GM21423 (cell line): Measurements from ENCODE around the gene KLHL12.
A peak's percentile ranks its signal among the peaks of the same experiment; 100 is the strongest.

Source experiments
- ATAC-seq: cut with Tn5 transposase; IDR thresholded peaks from one replicate; pipeline ENCODE4 v1.9.1; 2021; ENCODE audit warnings: mild to moderate bottlenecking, moderate library complexity; ENCODE audit not compliant: unreplicated experiment

Gene KLHL12

DNA sequence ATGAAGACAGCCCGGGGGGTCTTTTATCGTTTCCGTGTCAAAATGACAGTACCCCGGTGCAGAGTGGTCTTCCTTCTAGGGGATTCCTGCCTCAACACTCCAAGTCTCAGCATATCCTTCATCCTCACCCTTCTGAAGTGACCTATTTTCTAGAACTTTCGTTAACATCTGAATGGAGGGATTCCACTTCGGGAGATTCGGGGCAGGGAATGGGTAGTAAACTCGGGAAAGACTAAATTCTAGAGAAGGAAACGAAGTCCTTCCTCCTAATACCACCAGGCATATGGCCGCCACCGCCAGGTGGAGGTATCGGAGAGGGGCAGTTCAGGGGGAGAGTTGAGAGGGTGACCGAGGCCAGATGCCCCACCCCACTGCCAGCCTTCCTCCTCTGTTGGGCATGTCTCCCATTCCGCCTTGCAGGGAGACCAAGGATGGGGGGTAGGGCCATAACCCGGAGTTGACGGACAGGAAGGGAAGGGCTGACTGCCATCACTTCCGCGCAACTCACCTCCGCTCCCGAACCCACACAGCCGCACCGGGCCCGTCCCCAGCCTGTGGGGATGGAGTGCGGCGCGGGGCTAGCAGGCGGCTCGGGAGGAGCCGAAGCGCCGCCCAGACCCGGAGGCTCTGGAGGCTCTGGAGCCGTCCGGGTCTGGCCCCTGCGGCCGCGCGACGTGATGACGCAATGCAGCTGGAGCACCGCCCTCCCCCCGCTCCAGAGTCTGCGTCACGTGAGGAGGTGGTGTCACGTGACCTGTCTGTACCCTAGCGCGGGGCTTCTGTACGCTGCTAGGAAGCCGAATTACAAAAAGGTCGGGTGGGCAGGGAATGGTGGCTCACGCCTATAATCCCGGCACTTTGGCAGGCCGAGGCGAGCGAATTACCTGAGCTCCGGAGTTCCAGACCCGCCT lies at the start of gene KLHL12:
Gene KLHL12 (minus strand): TSS at position 654 of the 911 bp plus-strand sequence. CDS start 2,072 bp downstream, outside the sequence.
- peak; percentile 93 for ATAC-seq

DNA sequence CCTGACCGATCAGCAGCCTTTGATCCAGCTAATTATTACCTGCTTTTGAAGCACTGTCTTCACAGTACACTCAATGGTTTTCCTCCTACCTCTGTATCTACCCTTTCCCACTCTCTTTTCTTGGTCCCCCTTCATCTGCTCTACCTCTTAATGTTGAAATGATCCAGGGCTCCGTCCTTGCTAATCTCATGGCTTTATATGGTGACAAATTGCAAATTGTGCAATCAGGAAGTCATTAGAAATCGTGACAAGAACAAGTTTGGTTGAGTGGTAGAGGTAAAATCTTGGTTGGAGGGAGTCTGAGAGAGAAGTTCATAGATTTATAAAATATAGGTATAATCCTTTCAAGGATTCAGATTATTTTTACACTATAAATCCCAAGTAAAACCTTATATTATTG lies 49.6 kb upstream of the KLHL12 start:
- ATAC-seq, result no peak

DNA sequence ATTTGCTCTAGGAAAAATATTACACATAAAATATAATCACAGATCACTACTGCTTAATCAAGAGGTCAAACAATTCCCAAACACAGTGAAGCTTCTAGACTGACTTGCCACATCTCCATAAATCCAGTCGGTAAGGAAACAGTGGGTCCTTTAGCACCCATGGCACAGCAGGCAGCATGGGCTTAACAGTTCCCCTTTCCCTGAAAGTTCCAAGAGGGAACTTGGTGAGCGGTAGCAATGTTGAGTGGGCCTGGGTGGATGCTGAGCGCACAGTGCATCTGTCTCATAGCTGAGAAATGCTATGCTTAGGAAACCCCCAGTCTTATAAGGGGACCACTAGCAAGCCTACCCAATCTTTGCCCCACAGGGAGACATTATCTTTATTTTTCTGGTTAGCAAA lies 47.8 kb upstream of the KLHL12 start:
- ATAC-seq, result no peak

DNA sequence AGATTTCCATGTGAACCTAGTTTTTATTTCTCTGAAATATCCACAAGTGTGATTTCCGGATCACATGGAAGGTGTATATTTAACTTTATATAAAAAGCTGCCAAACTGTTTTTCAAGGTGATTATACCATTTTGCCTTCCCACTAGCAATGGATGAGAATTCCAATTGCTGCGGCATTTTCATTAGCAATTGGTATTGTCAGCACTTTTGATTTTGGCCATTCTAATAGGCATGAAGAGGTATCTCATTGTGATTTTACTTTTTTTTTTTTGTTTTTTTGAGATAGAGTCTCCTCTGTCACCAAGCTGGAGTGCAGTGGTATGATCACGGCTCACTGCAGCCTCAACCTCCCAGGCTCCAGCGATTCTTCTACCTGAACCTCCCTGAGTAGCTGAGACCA lies 45.0 kb upstream of the KLHL12 start:
- no peak for ATAC-seq

DNA sequence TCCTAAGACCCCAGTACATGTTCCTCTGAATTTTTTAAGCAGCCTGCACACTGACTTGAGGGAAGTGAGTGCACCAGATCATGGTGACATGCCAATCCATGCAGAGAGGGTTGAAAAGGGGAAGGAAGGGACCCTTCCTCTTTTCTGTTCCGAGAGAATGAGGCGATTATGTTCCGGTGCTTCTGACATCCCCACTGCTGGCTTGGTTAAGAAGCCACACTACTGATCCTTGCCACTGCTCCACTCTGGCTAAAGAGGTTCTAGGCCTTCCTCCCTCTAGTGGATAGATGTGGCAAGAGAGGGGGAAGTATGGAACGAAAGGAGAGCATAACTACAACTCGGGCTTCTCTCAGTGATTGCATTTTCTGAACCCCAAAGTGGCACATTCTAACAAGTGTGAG lies 41.9 kb upstream of the KLHL12 start:
- peak; percentile 43 for ATAC-seq

DNA sequence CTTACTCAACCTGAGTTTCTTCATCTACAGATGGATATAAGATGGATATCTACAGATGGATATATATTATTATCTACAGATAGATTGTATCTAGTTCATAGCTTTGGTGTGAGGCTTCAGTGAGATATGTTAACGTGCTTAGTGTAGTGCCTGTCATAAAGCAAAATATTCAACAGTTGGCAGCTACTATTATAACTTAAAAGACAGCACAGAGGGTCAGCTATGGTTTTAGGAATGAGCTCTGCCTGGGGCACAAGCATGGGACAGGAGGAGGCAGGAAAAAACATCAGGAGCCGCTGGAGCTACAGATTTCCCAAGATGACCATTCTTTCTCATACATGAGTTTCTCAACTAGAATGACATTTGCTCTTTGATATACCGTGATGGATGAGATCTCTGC lies 41.3 kb upstream of the KLHL12 start:
- ATAC-seq, result no peak

DNA sequence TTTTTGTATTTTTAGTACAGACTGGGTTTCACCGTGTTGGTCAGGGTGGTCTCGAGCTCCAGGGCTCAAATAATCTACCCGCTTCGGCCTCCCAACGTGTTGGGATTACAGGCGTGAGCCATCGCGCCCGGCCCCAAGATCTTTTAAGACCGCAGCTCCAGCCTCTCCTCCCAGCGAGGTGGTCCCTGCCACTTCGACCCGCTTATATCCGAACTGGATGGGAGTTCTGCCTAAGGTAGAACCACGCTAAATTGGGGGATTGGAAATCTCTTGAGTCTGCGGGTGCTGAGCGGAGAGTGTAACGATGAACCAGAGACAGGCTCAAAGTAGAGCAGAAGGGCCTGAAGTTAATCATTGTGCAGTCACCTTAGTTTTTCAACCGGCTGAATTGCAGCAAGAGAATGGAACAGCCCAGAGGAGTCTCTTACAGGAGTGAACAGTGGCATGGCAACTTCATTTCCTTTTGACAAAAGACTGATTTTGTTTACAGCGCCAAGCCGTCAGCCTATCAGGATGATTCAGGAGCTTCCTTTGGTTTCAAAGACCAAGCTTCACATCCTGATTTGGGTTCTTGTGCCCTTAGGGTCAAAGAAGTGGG lies 40.7 kb upstream of the KLHL12 start:
- ATAC-seq, result peak; percentile 24

DNA sequence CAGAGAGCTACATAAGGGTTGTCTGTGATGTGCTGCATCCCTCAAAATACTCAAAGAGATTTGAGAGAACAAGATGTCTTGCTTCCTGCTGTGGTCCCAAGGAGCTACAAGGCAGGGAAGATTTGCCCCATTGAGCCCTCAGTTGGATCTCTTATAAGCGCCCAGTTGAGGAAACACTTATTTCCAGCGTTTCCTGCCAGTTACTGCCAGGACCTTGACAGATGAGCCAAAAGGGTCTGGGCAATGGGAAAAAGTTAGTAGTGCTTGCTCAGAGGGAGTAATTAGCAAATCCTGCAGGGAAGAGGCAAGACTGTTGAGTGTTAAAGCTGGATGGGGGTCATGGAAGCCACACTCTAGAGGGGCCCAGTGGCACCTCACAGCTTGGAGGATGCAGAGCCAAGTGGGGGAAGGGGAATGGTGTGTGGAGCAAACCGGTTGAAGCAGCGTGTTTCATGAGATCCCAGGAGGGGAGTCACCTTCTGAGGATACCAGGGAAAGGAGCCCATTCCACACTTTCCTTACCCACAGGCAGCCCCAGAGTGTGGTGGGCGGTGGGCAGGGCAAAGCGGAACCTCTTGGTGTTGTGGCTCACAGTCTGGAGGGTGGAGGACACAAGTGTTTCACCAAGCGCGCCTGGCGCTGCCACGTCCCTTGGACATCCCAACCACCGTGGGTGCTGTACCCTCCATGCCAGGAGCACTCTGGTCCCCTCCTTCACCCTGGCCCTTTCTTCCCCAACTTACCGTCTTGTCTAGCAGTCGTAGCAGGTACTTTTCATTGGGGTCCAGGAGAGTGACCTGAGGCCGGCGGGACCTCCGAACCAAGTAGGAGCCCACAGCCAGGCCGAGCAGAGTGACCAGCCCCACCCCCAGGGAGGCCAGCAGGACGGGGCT lies 39.2 kb upstream of the KLHL12 start:
- ATAC-seq, result no peak

DNA sequence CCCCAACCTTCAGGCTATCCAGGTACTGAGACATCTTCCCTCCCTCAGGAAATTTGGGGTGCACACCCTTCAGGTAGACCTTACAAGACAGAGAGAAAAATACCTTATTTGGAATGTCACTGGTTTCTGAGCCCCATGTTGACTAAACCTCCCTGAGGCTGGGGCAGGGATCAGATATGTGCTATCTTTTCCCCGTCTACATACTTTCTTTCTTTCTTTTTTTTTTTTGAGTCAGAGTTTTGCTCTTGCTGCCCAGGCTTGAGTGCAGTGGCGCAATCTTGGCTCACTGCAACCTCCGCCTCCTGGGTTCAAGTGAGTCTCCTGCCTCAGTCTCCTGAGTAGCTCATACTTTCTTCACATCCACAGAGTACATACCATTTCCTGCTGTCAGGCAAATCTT lies 38.4 kb upstream of the KLHL12 start:
- ATAC-seq, result no peak

DNA sequence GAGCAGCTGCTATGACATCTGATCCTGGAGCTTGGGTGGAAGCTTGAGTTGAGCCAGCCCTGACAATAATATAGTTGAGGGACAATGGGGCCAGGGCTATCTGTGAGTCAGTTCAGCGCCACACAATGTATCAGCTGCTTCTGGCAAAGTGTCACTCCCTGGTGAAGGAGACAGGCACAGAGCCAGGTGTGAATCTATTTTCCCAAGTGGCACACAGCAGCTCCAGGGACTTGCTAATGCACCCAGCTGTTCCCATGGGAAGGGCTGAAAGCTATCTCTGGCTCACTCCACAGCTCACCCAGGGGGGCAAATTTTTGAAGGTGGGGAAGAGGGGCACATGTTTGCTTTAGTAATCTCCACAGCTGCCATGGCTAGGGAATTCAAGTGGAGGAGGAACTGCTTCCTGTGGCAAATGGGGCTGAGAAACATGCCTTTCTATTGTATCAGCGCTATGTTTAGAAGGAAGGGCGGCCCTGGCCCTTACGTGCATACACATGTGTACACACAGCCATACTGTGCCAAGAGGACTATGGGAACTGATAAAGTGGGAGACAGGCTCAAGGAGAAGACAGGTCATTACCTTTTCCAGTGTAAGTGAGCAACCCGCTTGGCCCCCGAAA lies 37.9 kb upstream of the KLHL12 start:
- no peak for ATAC-seq

DNA sequence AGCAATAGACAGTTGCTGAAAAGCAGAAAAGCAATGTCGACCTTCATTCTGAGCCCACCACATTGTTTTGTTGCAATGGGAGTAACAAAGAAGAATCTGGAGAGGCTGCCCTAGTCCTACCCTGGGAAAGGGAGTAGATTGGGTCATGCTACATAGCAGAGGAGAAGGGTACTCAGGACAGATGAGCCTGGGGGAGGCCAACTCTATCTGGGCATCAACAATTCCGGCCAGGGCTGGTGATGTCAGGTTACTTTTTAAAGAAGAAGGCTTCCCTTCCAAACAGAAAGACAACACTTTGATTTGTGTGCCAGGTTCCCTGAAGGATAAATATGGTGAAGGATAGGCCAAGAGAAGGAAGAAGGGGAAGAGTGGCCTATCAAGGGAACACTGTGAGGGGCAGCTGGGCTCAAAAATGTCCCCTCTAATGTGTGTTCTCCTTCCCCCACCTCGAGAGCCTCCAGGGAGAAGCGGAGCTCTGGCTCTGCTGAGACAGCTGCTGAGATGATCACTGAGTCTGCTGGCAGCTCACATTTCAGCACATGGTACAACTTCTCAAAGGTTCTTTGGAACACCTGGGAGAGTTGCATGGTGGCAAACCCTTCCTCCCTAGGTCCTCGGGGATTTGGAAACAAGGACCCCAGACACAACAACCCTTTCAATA lies 34.3 kb upstream of the KLHL12 start:
- no peak for ATAC-seq

DNA sequence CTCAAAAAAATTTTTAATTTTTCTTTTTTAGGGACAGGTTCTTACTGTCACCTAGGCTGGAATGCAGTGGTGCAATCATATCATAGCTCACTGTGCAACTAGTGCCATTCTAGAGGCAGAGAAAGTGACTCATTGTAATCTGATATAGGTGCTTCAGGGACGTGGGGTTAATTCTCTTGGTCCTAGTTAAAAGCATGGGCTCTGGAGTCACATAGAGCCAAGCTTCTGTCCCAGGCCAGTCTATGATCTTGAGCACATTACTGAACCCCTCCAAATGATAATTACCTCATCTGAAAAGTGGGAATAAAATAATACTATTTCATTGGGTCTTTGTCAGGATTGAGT lies 32.2 kb upstream of the KLHL12 start:
- no peak for ATAC-seq

DNA sequence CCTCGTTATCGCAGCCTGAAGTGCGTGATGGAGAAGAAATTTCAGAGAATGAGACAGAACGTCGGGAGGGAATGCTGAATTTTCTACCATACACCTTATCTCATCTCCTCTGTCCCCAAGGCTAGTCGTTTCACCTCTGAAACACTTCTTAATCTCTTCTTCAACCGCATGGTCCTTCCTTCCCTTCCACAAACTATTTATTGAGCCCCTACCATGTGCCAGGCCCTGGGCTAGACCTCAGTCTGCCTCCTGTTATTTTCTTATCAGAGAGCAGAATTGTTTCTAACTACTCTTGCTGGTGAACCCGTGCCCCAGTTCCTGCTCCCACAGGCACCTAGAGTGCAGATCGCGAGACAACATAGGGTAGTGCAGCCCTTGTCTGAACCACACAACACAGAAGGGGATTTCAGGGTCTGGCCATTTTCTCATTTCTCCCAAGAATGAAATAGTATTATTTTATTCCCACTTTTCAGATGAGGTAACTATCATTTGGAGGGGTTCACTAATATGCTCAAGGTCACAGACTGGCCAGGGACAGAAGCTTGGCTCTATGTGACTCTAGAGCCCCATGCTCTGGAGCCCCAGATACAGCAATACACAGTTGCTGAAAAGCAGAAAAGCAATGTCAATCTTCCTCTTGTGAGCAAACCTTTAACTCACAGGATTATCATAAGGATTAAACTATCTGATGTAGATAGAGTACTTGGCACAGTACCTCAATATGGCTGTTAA lies 31.7 kb upstream of the KLHL12 start:
- no peak for ATAC-seq

DNA sequence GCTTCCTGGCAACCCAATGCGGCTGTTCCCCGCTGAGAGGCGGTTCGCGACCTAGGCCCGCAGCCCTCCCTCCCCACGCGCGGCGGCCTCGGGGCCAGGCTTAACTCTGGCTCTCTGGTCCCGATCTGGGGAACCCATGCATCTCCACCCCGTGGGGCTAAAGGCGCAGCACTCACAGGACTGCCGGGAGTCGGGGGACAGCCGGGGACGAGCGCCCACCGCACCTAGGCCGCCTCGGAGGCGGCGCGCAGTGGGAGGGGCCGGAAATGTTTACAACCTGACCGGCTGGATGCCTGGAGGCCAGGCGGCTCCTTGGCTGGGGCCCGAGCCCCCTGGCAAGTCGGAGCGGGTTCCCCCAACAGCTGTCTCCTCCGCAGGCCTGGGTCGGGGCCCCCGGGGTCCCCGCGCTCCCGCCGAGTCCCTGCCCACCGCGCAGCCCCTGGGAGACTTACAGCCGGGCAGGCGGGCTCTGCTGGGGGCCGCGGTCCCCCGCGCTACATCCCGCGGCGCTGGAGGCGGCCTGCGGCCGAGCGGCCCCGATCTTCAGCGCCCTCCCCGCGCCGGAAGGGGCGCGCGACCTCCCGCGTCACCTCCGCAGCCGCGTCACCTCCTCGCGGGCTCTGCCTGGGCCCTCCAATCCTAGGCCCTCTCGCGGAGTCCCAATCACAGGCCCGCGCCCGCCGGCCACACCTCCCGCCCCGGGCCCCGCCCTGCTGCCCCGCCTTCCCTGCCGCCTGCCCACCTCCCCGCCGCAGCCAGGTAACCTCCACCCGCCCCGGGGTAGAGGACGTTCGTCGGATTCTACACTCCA lies 30.9 kb upstream of the KLHL12 start, which contains the start of gene ADIPOR1:
Gene ADIPOR1 (minus strand): TSS at position 580 of the 811 bp plus-strand sequence. CDS start 7,242 bp downstream, outside the sequence.
- peak; percentile 96 for ATAC-seq

DNA sequence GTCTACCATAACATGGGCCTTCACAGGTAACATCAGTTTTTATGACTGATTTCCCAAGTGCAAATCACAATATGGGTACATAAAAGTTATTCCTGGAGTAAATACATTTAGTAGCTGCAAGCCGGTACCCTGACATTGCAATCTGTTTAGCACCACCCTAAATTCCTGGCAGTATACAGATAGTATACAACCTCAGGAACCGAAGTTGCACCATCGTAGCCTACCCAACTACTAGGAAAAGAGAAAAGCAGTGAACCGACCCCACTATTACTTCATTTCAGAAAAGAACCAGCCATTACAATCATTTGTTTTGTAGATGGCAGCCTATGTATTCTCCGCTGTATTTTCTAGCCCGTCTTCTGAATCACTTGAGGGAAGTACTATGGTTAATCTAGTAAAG lies 29.9 kb upstream of the KLHL12 start:
- ATAC-seq, result no peak

DNA sequence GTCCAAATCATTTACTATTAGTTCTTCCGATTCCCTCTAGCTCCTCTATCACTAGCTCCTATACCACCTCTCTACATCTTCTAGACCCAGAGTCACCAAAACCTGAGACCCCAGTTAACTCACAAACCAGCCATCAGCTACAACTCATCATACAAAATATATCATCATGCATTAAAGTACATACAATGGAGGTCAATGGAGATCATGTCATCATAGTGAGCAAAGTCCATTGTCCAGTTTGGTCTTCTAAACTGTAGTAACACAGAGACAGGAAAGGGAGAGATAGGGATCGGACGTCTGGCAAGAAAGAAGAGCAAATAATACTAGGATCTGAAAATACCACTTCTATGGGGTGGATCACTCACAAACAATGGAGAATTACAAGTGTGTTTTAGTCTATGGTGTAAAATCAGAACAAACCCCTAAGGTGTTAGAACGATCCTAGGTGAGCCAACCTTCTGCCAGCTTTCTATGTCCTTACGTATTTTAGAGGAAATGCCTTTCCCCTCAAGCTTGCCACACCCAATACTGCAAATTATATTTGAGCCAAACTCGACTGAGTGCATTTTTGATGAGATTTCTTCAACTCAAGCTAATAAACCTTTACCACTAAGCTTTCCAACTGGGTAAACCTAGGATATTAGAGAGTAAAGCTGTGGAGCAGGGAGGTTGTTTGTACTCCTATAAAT lies 27.2 kb upstream of the KLHL12 start:
- ATAC-seq, result no peak

DNA sequence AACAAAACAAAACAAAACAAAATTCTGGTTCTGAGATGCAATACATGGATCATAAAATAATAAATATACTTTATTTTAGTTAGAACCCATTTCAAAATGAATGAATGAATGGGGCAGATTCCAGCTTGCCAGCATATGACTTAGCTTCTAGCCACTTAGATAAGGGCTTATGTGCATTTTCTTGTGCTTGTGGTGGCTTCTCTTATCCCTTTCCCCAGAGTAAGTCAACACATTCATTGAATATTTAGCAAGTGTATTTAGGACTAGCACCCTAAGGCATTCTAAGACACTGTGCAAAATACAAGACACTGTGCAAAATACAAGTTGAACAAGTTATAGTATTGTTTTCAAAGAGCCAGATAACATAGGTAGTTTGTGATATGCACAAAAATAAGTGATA lies 26.4 kb upstream of the KLHL12 start:
- ATAC-seq, result no peak

DNA sequence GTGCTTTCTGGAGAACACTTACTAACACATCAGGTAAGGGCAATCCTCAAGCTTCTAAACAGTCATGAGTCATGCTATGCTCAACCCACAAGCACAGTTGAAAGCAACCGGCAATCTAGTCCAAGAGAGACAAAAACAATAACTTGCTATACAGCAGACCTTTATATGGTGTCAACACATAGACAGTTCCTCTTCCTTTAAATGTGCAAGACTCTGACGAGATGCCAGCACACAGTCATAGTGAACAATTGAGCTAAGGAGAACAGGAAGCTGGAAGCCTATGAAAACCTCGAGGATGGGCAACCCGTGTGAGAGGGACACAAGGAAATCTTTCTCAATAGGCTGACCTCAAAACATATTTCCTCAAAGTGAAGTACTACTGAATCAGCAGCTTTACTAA lies 25.8 kb upstream of the KLHL12 start:
- no peak for ATAC-seq
